Endothelial cell of umbilical vein (primary cell): Measurements from ENCODE around the gene TUBA4A. TPM values are rescaled to one million over a fixed set of nuclear protein-coding genes. Genes with fewer than 3 reads are reported as not detected.

Source experiments
- BruUV-seq: library from RNA; stranded (reverse); fragments of 400-500 nt; replicated peaks from 2 replicates; lab custom pipeline; 2021; lab: Mats Ljungman, UMichigan
- CTCF ChIA-PET: fragments of 300-600, 350-600 bp; sonication (Branson Sonifier 250); formaldehyde crosslinking; loops from one replicate; lab custom pipeline; 2021; ENCODE audit warnings: antibody characterized with exemption, inconsistent platforms; lab: Charles Lee
- POLR2A ChIA-PET: fragments of 300-600, 350-600 bp; sonication (Branson Sonifier 250); formaldehyde crosslinking; loops from one replicate; lab custom pipeline; 2021; ENCODE audit warnings: antibody characterized with exemption, inconsistent platforms; lab: Charles Lee
- DNase-seq: peaks from one replicate; pipeline ENCODE4 v3.0.0-alpha.2; 2011; ENCODE audit warnings: low read depth, low spot score
- FAIRE-seq: peaks from 2 replicates; lab custom pipeline; 2011; peaks lifted over from hg19 to GRCh38; lab: Jason Lieb, UNC
- H2AFZ ChIP-seq: 2 replicates; pipeline ENCODE4 v1.6.0; 2012; ENCODE audit warnings: low read depth, low read length, control low read depth, inconsistent platforms
- H3K27ac ChIP-seq: 2 replicates; pipeline ENCODE4 v1.5.1; 2011; ENCODE audit warnings: low read depth, mild to moderate bottlenecking, control low read depth, low read length, moderate library complexity; ENCODE audit not compliant: insufficient read depth
- H3K27me3 ChIP-seq, 2 experiments: 2 replicates each; pipeline versions ENCODE4 v1.6.0 to v1.6.1; 2011; ENCODE audit warnings: low read length in 2 of 2, mixed read lengths in 1 of 2; ENCODE audit not compliant: control insufficient read depth in 2 of 2, insufficient read depth in 2 of 2
- H3K36me3 ChIP-seq, 2 experiments: 2 replicates in 1 of 2; 3 replicates in 1 of 2; pipeline ENCODE4 v1.5.1; 2011; ENCODE audit warnings: low read length in 2 of 2, mild to moderate bottlenecking in 1 of 2, moderate library complexity in 1 of 2; ENCODE audit not compliant: control insufficient read depth in 2 of 2, insufficient read depth in 2 of 2; ENCODE audit errors: extremely low read depth in 1 of 2
- H3K4me1 ChIP-seq: 3 replicates; pipeline ENCODE4 v1.5.1; 2011; ENCODE audit warnings: mild to moderate bottlenecking, low read length; ENCODE audit not compliant: control insufficient read depth, insufficient read depth; ENCODE audit errors: extremely low read depth
- H3K4me2 ChIP-seq: 2 replicates; pipeline ENCODE4 v1.6.1; 2011; ENCODE audit warnings: low read length, control low read depth, mixed read lengths; ENCODE audit not compliant: insufficient read depth
- H3K4me3 ChIP-seq, 3 experiments: fragments of 200-600 bp in 1 of 3; sonication (generic), shearing (Covaris generic) in 1 of 3; replicated peaks in 1 of 3; 2 replicates each; pipeline ENCODE4 v1.5.1; 2011 to 2016; ENCODE audit warnings: control low read depth in 3 of 3, low read length in 3 of 3, mild to moderate bottlenecking in 2 of 3, inconsistent platforms in 1 of 3, low read depth in 1 of 3, moderate library complexity in 1 of 3; ENCODE audit not compliant: insufficient read depth in 1 of 3
- H3K79me2 ChIP-seq: 2 replicates; pipeline ENCODE4 v1.6.0; 2012; ENCODE audit warnings: low read length, inconsistent platforms; ENCODE audit not compliant: control insufficient read depth, insufficient read depth
- H3K9ac ChIP-seq: replicated peaks from 2 replicates; pipeline ENCODE3; 2011; ENCODE audit warnings: low read length, control low read depth; ENCODE audit not compliant: insufficient read depth; ENCODE audit errors: extremely low read depth
- H3K9me1 ChIP-seq: replicated peaks from 3 replicates; pipeline ENCODE4 v1.6.0; 2011; ENCODE audit warnings: mild to moderate bottlenecking, low read length; ENCODE audit not compliant: control insufficient read depth, insufficient read depth; ENCODE audit errors: extremely low read depth
- H3K9me3 ChIP-seq: replicated peaks from 2 replicates; pipeline ENCODE4 v1.5.1; 2012; ENCODE audit warnings: low read length, inconsistent platforms; ENCODE audit not compliant: control insufficient read depth, insufficient read depth
- H4K20me1 ChIP-seq: replicated peaks from 2 replicates; pipeline ENCODE3; 2011; ENCODE audit warnings: mild to moderate bottlenecking, low read length; ENCODE audit not compliant: control insufficient read depth, insufficient read depth; ENCODE audit errors: extremely low read depth
- CTCF ChIP-seq, 2 donors: IDR thresholded peaks; 1 replicate in 1 of 2; 2 replicates in 1 of 2; pipeline ENCODE4 v1.5.1; 2011; ENCODE audit warnings: low read length in 2 of 2, mild to moderate bottlenecking in 2 of 2, moderate library complexity in 2 of 2, control low read depth in 1 of 2, inconsistent platforms in 1 of 2, low read depth in 1 of 2; ENCODE audit not compliant: insufficient read depth in 1 of 2; ENCODE audit errors: extremely low read depth in 1 of 2
- EZH2 ChIP-seq: IDR thresholded peaks from 2 replicates; pipeline ENCODE4 v1.6.1; 2012; ENCODE audit warnings: borderline replicate concordance, low read depth, mild to moderate bottlenecking, moderate library complexity, low read length, inconsistent platforms; ENCODE audit not compliant: severe bottlenecking
- FOS ChIP-seq: IDR thresholded peaks from 2 replicates; pipeline ENCODE4 v1.6.1; 2011; ENCODE audit warnings: mild to moderate bottlenecking, low read length, moderate library complexity, borderline replicate concordance; ENCODE audit not compliant: insufficient read depth
- GATA2 ChIP-seq: IDR thresholded peaks from 2 replicates; pipeline ENCODE4 v1.7.0; 2011; ENCODE audit warnings: low read depth, mild to moderate bottlenecking, moderate library complexity, mixed read lengths, low read length; ENCODE audit not compliant: insufficient read length, insufficient read depth
- JUN ChIP-seq: IDR thresholded peaks from 2 replicates; pipeline ENCODE4 v1.6.1; 2011; ENCODE audit warnings: borderline replicate concordance, low read depth; ENCODE audit not compliant: insufficient read length, insufficient read depth
- MAX ChIP-seq: IDR thresholded peaks from 2 replicates; pipeline ENCODE4 v1.6.1; 2011; ENCODE audit not compliant: insufficient read depth, insufficient read length
- MYC ChIP-seq: IDR thresholded peaks from one replicate; pipeline ENCODE4 v1.6.1; 2011; ENCODE audit warnings: mild to moderate bottlenecking, low read depth, low read length
- POLR2A ChIP-seq: IDR thresholded peaks from 2 replicates; pipeline ENCODE4 v1.6.1; 2012; ENCODE audit warnings: low read depth, mild to moderate bottlenecking, control low read depth, low read length
- POLR2AphosphoS5 ChIP-seq: IDR thresholded peaks from 2 replicates; pipeline ENCODE4 v1.6.1; 2012; ENCODE audit warnings: low read depth, mild to moderate bottlenecking, control low read depth, low read length, moderate library complexity; ENCODE audit not compliant: insufficient read depth
- dilution Hi-C: fragments of 300-500 bp; cut with MboI; formaldehyde crosslinking; loops from one replicate; pipeline ENCODE4 v1.15.0; 2019; ENCODE audit warnings: low sequenced_read_pairs; ENCODE audit not compliant: extremely low pct_ligation_motif_present
- intact Hi-C: fragments of 100-400 bp; cut with micrococcal nuclease; formaldehyde crosslinking; loops from one replicate; pipeline ENCODE4 v1.10.0; 2022
- polyA plus RNA-seq, 4 experiments: library from polyadenylated mRNA; depleted of rRNA in 3 of 4; stranded (reverse) in 3 of 4; unstranded in 1 of 4; fragments of >200 nt; gene quantifications; 2 replicates each; pipeline versions ENCODE4 v1.2.1 to v1.2.3, GENCODE V29; 2011 to 2012; ENCODE audit warnings: missing spikeins in 1 of 4
- total RNA-seq: library from RNA; stranded (reverse); gene quantifications from 2 replicates; pipeline ENCODE4 v1.2.3, GENCODE V29; 2021

The TUBA4A gene
- total and polyA plus RNA-seq, 2 donors (not counting 3 experiments of a cell fraction or from before 2014, with no cell fraction given), result 16.5 to 24.8 TPM

DNA sequence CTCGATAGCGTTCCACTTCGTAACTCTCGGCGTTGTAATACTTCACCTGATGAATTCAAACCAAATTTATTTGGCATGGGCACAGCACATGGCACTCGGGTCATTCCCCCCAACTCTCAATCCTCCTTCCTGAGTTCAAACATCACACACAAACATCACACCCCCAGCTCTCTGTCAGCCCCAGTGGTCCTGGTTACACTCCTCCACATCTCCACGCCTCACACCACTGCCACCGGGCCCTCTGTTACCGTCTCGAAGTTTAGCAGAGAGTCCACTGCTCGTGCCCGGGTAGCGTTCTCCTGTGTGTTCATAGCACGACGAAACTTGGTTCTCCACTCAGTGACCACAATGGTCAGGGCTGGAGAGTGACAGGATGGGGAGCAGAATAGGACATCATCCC, 39.6 kb downstream of the TUBA4A start:
- no peak for FAIRE-seq

More for the DNA sequence above, 39.6 kb downstream of the TUBA4A start:
- ChIA-PET CTCF (no interaction called here), POLR2A (no interaction called here)
- intact Hi-C loops, result no loop called here
- Histone ChIP-seq H3K36me3 (peaks cover 3 to 10% of the 10 kb centered on the region in 2 experiments), H3K27ac (no peak overlapping the region), H3K9me1 (no peaks in the 10 kb centered on the region), H3K4me1 (peaks cover 10% of the 10 kb centered on the region), H3K9ac (no peak overlapping the region), H3K79me2 (no peaks in the 10 kb centered on the region), H3K4me3 (no peak overlapping the region), H3K4me2 (no peak overlapping the region), H4K20me1 (no peaks in the 10 kb centered on the region), H3K27me3 (no peaks in the 10 kb centered on the region), H2AFZ (no peak overlapping the region), H3K9me3 (no peaks in the 10 kb centered on the region)
- DNase-seq, result no peak
- BruUV-seq, result no TSS peak
- TF ChIP-seq MAX, result no peak
- TF ChIP-seq POLR2AphosphoS5, result no peak
- TF ChIP-seq JUN, result no peak
- no peak for TF ChIP-seq POLR2A
- no peak for TF ChIP-seq EZH2
- TF ChIP-seq MYC, result no peak
- no peak for TF ChIP-seq GATA2
- no peak for TF ChIP-seq FOS
- no peak for TF ChIP-seq CTCF (IDR thresholded peaks at IDR 0.05; ENCODE audit: extremely low read depth in 1 of 2, insufficient read depth in 1 of 2, low read depth in 1 of 2, low read length in 2 of 2)
- dilution Hi-C loops, result no loop called here
